K562 (cell line): Measurements from ENCODE around the gene GSTM2. TPM values are rescaled to one million over a fixed set of nuclear protein-coding genes. Genes with fewer than 3 reads are reported as not detected.

ENCODE experiments used
- ADNP ChIP-seq: fragments of 200-800 bp; sonication (Bioruptor generic); IDR thresholded peaks from 2 replicates; pipeline ENCODE4 v1.6.1; 2016; ENCODE audit warnings: missing genetic modification characterization, missing compliant biosample characterization
- CREB1 ChIP-seq, 2 experiments: sonication (generic) in 1 of 2; formaldehyde crosslinking in 1 of 2; IDR thresholded peaks; 2 replicates each; pipeline versions ENCODE4 v1.6.1 to v1.8.0; 2012 to 2022; ENCODE audit warnings: inconsistent platforms in 1 of 2, mild to moderate bottlenecking in 1 of 2, missing genetic modification reagents in 1 of 2, moderate library complexity in 1 of 2
- DIDO1 ChIP-seq: fragments of 450-650 bp; IDR thresholded peaks from 2 replicates; pipeline ENCODE4 v1.6.1; 2016; ENCODE audit warnings: low read depth, missing biosample characterization, missing genetic modification characterization
- E2F3 ChIP-seq: fragments of 250-450 bp; sonication (Bioruptor Pico); IDR thresholded peaks from 2 replicates; pipeline ENCODE4 v1.4.0; 2020; ENCODE audit warnings: mild to moderate bottlenecking
- MYC ChIP-seq, 2 experiments: fragments of 250-450 bp in 1 of 2; sonication (Bioruptor Pico) in 1 of 2; IDR thresholded peaks; 2 replicates each; pipeline versions ENCODE4 v1.5.1 to v1.6.1; 2012 to 2021; ENCODE audit warnings: low read depth in 2 of 2, borderline replicate concordance in 1 of 2, improper control_type of control experiment in 1 of 2, low read length in 1 of 2, mild to moderate bottlenecking in 1 of 2, moderate library complexity in 1 of 2
- PHF20 ChIP-seq: fragments of 450-650 bp; IDR thresholded peaks from 2 replicates; pipeline ENCODE4 v1.6.1; 2018; ENCODE audit not compliant: partially characterized antibody
- ZNF324 ChIP-seq: fragments of 250-450 bp; sonication (Bioruptor Pico); IDR thresholded peaks from 2 replicates; pipeline ENCODE4 v1.4.0; 2020; ENCODE audit warnings: mild to moderate bottlenecking
- polyA plus RNA-seq, 8 experiments: library from polyadenylated mRNA; depleted of rRNA in 4 of 8; stranded (reverse) in 5 of 8; unstranded in 3 of 8; fragments of >200 nt; fragmentation: Nextera tagmentation in 2 of 8; fragmentation: Illumina TruSeq in 1 of 8; extraction: Ambion mirVana in 2 of 8; extraction: Trizol in 1 of 8; gene quantifications; 2 replicates each; pipeline versions ENCODE4 v1.2.1 to v1.2.3, GENCODE V29; 2011 to 2014; ENCODE audit warnings: inconsistent platforms in 1 of 8, missing spikeins in 1 of 8
- total RNA-seq, 7 experiments: library from RNA; depleted of rRNA in 6 of 7; stranded (reverse); fragments of >200 nt in 6 of 7; fragmentation: Illumina TruSeq in 2 of 7; extraction: Trizol in 2 of 7; gene quantifications; 2 replicates each; pipeline versions ENCODE4 v1.2.1 to v1.2.3, GENCODE V29; 2011 to 2021; ENCODE audit warnings: low replicate concordance in 1 of 7
- TF ChIP-seq, protein P1 (sequence below): fragments of 250-450 bp; sonication (Bioruptor Pico); IDR thresholded peaks from 2 replicates; pipeline ENCODE4 v1.8.0; 2021; ENCODE audit warnings: borderline replicate concordance, mild to moderate bottlenecking, moderate library complexity; ENCODE audit not compliant: poor library complexity, severe bottlenecking
- TF ChIP-seq, protein P2 (sequence below): fragments of 250-450 bp; sonication (Bioruptor Pico); IDR thresholded peaks from 2 replicates; pipeline ENCODE4 v1.5.0; 2021
- TF ChIP-seq, protein P3 (sequence below): fragments of 450-650 bp; IDR thresholded peaks from 2 replicates; pipeline ENCODE4 v1.6.1; 2017; ENCODE audit warnings: mild to moderate bottlenecking, moderate library complexity
- TF ChIP-seq, protein P4 (sequence below): fragments of 150-350 bp; conservative IDR thresholded peaks from 2 replicates; pipeline ENCODE4 v1.6.1; 2014; ENCODE audit warnings: low read length
- TF ChIP-seq, protein P5 (sequence below), 2 experiments: fragments of 450-650 bp in 1 of 2; sonication (generic) in 1 of 2; formaldehyde crosslinking in 1 of 2; IDR thresholded peaks in 1 of 2; conservative IDR thresholded peaks in 1 of 2; 2 replicates each; pipeline versions ENCODE4 v1.6.1 to v1.8.1; 2016 to 2023; ENCODE audit warnings: mild to moderate bottlenecking in 2 of 2, moderate library complexity in 2 of 2, inconsistent platforms in 1 of 2, missing genetic modification reagents in 1 of 2
- TF ChIP-seq, protein P6 (sequence below): fragments of 200-800 bp; sonication (Bioruptor generic); IDR thresholded peaks from 2 replicates; pipeline ENCODE4 v1.6.1; 2017; ENCODE audit warnings: missing genetic modification characterization, missing compliant biosample characterization
- TF ChIP-seq, protein P7 (sequence below): fragments of 450-650 bp; IDR thresholded peaks from one replicate; pipeline ENCODE4 v1.6.1; 2018; ENCODE audit warnings: mild to moderate bottlenecking, moderate library complexity; ENCODE audit not compliant: partially characterized antibody

GSTM2 gene
- total and polyA plus RNA-seq, 9 of the 15 experiments (the other 6 are each of a cell fraction or from before 2014, with no cell fraction given) = 1.6 to 15.1 (median 6.8) TPM

DNA sequence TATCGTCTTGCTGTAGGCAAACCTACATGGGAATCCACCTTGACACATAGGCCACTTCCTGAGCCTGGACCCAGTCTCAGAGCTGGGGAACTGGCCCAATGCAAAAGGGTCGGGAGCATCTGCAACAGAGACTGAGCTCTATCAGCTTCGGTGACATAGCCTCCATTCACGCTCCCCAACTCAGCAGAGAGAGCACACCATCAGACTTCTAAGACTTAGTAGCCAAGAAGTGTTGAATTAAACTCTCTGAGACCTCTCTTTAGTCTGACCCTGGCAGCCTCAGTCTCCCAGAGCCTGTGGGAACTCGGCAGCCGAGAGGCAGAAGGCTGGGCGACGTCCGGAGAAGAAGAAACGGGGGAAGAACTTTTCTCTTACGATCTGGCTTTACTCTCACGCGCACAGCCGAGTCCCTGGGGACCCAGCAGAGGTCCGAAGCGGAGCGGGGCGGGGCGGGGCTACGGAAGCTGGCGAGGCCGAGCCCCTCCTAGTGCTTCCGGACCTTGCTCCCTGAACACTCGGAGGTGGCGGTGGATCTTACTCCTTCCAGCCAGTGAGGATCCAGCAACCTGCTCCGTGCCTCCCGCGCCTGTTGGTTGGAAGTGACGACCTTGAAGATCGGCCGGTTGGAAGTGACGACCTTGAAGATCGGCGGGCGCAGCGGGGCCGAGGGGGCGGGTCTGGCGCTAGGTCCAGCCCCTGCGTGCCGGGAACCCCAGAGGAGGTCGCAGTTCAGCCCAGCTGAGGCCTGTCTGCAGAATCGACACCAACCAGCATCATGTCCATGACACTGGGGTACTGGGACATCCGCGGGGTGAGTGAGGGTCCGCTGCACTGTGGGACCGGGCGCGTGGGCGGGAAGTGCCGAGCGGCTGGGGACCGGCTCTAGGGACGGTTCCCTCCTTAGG, 12.0 kb upstream of the GSTM2 start, which contains the start of gene GSTM4 (continued):
- TF ChIP-seq, protein P1, sequence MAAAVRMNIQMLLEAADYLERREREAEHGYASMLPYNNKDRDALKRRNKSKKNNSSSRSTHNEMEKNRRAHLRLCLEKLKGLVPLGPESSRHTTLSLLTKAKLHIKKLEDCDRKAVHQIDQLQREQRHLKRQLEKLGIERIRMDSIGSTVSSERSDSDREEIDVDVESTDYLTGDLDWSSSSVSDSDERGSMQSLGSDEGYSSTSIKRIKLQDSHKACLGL (CRISPR knock-in tag) = no peak
- TF ChIP-seq, protein P2, sequence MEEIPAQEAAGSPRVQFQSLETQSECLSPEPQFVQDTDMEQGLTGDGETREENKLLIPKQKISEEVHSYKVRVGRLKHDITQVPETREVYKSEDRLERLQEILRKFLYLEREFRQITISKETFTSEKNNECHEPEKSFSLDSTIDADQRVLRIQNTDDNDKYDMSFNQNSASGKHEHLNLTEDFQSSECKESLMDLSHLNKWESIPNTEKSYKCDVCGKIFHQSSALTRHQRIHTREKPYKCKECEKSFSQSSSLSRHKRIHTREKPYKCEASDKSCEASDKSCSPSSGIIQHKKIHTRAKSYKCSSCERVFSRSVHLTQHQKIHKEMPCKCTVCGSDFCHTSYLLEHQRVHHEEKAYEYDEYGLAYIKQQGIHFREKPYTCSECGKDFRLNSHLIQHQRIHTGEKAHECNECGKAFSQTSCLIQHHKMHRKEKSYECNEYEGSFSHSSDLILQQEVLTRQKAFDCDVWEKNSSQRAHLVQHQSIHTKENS (CRISPR knock-in tag) = no peak
- TF ChIP-seq MYC (IDR thresholded peaks at IDR 0.05; ENCODE audit: low read depth, low read length) (peak; percentile 61), MYC (CRISPR knock-in tag; IDR thresholded peaks at IDR 0.05; ENCODE audit: borderline replicate concordance, low read depth) (no peak; the same call in 1 of the 2 replicates), PHF20 (peak; percentile 79), DIDO1 (tag) (no peak), CREB1 (IDR thresholded peaks at IDR 0.05) (0 out of 2 replicates have a peak, but pooled peaks have one; percentile 16), CREB1 (CRISPR knock-in tag; IDR thresholded peaks at IDR 0.05) (peak; percentile 42; the same call in 1 of the 2 replicates), ADNP (no peak), ZNF324 (no peak), E2F3 (no peak)
- TF ChIP-seq, protein P3, sequence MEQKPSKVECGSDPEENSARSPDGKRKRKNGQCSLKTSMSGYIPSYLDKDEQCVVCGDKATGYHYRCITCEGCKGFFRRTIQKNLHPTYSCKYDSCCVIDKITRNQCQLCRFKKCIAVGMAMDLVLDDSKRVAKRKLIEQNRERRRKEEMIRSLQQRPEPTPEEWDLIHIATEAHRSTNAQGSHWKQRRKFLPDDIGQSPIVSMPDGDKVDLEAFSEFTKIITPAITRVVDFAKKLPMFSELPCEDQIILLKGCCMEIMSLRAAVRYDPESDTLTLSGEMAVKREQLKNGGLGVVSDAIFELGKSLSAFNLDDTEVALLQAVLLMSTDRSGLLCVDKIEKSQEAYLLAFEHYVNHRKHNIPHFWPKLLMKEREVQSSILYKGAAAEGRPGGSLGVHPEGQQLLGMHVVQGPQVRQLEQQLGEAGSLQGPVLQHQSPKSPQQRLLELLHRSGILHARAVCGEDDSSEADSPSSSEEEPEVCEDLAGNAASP = no peak
- TF ChIP-seq, protein P4, sequence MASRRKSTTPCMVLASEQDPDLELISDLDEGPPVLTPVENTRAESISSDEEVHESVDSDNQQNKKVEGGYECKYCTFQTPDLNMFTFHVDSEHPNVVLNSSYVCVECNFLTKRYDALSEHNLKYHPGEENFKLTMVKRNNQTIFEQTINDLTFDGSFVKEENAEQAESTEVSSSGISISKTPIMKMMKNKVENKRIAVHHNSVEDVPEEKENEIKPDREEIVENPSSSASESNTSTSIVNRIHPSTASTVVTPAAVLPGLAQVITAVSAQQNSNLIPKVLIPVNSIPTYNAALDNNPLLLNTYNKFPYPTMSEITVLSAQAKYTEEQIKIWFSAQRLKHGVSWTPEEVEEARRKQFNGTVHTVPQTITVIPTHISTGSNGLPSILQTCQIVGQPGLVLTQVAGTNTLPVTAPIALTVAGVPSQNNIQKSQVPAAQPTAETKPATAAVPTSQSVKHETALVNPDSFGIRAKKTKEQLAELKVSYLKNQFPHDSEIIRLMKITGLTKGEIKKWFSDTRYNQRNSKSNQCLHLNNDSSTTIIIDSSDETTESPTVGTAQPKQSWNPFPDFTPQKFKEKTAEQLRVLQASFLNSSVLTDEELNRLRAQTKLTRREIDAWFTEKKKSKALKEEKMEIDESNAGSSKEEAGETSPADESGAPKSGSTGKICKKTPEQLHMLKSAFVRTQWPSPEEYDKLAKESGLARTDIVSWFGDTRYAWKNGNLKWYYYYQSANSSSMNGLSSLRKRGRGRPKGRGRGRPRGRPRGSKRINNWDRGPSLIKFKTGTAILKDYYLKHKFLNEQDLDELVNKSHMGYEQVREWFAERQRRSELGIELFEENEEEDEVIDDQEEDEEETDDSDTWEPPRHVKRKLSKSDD = no peak
- TF ChIP-seq, protein P5, sequence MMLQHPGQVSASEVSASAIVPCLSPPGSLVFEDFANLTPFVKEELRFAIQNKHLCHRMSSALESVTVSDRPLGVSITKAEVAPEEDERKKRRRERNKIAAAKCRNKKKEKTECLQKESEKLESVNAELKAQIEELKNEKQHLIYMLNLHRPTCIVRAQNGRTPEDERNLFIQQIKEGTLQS (IDR thresholded peaks at IDR 0.05) = no peak
- TF ChIP-seq, protein P5 (CRISPR knock-in tag; conservative IDR thresholded peaks at IDR 0.05) = no peak
- TF ChIP-seq, protein P6, sequence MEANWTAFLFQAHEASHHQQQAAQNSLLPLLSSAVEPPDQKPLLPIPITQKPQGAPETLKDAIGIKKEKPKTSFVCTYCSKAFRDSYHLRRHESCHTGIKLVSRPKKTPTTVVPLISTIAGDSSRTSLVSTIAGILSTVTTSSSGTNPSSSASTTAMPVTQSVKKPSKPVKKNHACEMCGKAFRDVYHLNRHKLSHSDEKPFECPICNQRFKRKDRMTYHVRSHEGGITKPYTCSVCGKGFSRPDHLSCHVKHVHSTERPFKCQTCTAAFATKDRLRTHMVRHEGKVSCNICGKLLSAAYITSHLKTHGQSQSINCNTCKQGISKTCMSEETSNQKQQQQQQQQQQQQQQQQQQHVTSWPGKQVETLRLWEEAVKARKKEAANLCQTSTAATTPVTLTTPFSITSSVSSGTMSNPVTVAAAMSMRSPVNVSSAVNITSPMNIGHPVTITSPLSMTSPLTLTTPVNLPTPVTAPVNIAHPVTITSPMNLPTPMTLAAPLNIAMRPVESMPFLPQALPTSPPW (CRISPR knock-in tag) = peak; percentile 85
- TF ChIP-seq, protein P7, sequence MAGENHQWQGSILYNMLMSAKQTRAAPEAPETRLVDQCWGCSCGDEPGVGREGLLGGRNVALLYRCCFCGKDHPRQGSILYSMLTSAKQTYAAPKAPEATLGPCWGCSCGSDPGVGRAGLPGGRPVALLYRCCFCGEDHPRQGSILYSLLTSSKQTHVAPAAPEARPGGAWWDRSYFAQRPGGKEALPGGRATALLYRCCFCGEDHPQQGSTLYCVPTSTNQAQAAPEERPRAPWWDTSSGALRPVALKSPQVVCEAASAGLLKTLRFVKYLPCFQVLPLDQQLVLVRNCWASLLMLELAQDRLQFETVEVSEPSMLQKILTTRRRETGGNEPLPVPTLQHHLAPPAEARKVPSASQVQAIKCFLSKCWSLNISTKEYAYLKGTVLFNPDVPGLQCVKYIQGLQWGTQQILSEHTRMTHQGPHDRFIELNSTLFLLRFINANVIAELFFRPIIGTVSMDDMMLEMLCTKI = no peak
